Measurements from ENCODE around the gene HUNK. TPM values are rescaled to one million over a fixed set of nuclear protein-coding genes. Genes with fewer than 3 reads are reported as not detected.

HUNK gene
- total RNA-seq, 2 donors from 2014 or later, result 0.27 to 0.42 TPM

DNA sequence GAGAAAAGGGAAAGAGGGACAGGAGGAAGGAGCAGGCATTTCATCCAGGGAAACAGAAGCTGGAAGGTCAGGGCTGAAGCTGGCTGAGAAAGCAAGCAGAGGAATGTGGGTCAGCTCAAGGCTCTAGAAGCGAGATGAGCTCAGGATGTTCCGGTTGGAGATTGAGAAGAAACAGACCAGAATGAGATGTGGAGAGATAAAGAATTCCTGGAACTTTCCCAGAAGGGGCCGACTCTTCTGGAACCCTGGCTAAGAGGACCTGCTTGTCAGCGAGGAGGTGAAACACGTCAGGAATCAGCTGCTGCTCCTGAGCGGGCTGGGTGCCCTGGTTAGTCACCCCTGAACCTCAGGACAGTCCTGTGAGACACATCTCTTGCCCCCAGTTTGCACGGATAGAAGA is 75.9 kb downstream of the HUNK start:
- ATAC-seq (ENCODE audit: insufficient number of reproducible peaks, low FRiP score, low read depth) (no peak), DNase-seq (ENCODE audit: low spot score) (no peak)
- Histone ChIP-seq H3K9me3 (no peaks in the 10 kb centered on the region), H3K27me3 (replicated peaks; ENCODE audit: insufficient read depth) (no peaks in the 10 kb centered on the region), H3K4me1 (ENCODE audit: control insufficient read depth in 1 of 2, low read depth in 2 of 2) (peaks cover 0 to 10% of the 10 kb centered on the region in 2 donors), H3K36me3 (no peaks in the 10 kb centered on the region), H3K4me3 (no peak overlapping the region), H3K27ac (no peak overlapping the region)
- no peak for TF ChIP-seq CTCF (IDR thresholded peaks at IDR 0.05)

DNA sequence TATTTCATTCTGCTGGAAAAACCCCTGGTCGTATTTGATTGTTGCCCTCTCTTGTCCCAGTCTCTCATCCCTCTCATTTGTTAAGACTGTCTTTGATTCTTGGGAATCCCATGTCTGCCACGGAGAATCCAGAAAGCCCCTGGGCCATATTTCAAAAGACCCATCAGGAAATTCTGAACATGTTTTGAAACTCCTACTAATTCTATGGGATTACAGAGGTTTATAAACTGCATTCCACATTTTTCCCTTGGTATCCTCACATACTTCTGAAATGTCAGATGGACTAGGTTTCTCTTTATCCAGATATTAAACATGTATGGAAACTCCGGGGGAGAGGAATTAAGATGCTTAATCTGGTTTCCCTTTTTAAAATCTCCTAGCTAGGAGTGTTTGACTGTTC is 80.0 kb downstream of the HUNK start:
- DNase-seq (ENCODE audit: low spot score), result no peak
- Histone ChIP-seq H3K4me3 (no peak overlapping the region), H3K9me3 (no peaks in the 10 kb centered on the region), H3K27ac (no peak overlapping the region), H3K36me3 (no peaks in the 10 kb centered on the region), H3K4me1 (ENCODE audit: control insufficient read depth in 1 of 2, low read depth in 2 of 2) (no peaks in the 10 kb centered on the region), H3K27me3 (replicated peaks; ENCODE audit: insufficient read depth) (no peaks in the 10 kb centered on the region)
- ATAC-seq (ENCODE audit: insufficient number of reproducible peaks, low FRiP score, low read depth), result no peak
- TF ChIP-seq CTCF (IDR thresholded peaks at IDR 0.05), result no peak

DNA sequence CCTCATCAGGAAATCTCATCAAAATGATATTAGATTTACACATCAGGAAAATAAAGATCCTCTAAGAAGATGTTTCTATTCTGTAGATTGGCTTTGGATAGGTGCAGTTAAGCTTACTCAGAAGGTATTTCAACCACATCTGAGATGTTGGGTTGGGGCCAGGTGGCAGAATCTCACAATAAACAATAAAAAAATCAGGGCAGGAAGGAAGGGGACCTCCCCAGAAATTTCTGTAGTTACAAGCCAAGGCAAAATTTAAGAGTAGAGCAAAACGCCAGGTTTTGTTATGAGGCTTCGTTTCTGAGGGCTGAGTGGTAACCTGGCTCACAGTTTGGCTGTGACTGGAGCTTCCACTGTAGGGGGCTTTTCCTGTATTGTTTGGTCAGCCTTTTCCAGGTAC is 84.8 kb downstream of the HUNK start:
- DNase-seq (ENCODE audit: low spot score) (no peak), ATAC-seq (ENCODE audit: insufficient number of reproducible peaks, low FRiP score, low read depth) (no peak)
- Histone ChIP-seq H3K4me1 (ENCODE audit: control insufficient read depth in 1 of 2, low read depth in 2 of 2) (no peaks in the 10 kb centered on the region), H3K4me3 (no peak overlapping the region), H3K27ac (no peak overlapping the region), H3K36me3 (no peaks in the 10 kb centered on the region), H3K9me3 (no peaks in the 10 kb centered on the region), H3K27me3 (replicated peaks; ENCODE audit: insufficient read depth) (no peaks in the 10 kb centered on the region)
- no peak for TF ChIP-seq CTCF (IDR thresholded peaks at IDR 0.05)

DNA sequence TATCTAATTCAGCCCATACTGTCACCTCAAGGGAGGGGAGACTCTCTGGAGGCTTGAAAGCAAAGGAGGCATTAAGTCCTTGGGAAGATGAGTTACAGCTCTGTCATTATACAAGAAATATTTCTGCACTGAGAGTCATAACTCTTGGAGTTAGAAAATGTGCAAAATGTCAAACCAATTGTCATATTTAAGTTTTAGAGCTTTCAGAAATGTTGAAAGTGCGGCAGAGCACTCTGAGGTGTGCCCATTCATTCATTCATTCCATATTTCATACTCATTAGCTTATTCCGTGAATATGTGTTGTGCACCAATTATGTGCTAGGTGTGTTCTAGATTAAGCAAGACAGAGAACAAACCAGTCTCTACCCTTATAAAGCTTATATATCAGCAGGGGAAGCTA is 87.1 kb downstream of the HUNK start:
- H3K9me3 ChIP-seq, result no peaks in the 10 kb centered on the region
- ATAC-seq (ENCODE audit: insufficient number of reproducible peaks, low FRiP score, low read depth) (no peak), DNase-seq (ENCODE audit: low spot score) (no peak)
- H3K36me3 ChIP-seq, result no peaks in the 10 kb centered on the region
- no peak overlapping the region for H3K4me3 ChIP-seq
- H3K27me3 ChIP-seq (replicated peaks; ENCODE audit: insufficient read depth), result no peaks in the 10 kb centered on the region
- H3K27ac ChIP-seq, result no peak overlapping the region
- TF ChIP-seq CTCF (IDR thresholded peaks at IDR 0.05), result no peak
- H3K4me1 ChIP-seq (ENCODE audit: control insufficient read depth in 1 of 2, low read depth in 2 of 2), result no peaks in the 10 kb centered on the region

- no peak overlapping the region for H3K27ac ChIP-seq
- no peaks in the 10 kb centered on the region for H3K36me3 ChIP-seq
- DNase-seq (ENCODE audit: low spot score) (no peak), ATAC-seq (ENCODE audit: insufficient number of reproducible peaks, low FRiP score, low read depth) (no peak)
- no peaks in the 10 kb centered on the region for H3K27me3 ChIP-seq (replicated peaks; ENCODE audit: insufficient read depth)
- H3K4me3 ChIP-seq, result no peak overlapping the region
- no peaks in the 10 kb centered on the region for H3K9me3 ChIP-seq
- no peaks in the 10 kb centered on the region for H3K4me1 ChIP-seq (ENCODE audit: control insufficient read depth in 1 of 2, low read depth in 2 of 2)
- no peak for TF ChIP-seq CTCF (IDR thresholded peaks at IDR 0.05)
Observed at GRCh38 chr21:31961027-31961426, 88.2 kb downstream of the HUNK start.
